HG03045 (cell line): Measurements from ENCODE around the gene MRPL44.
"Not testable (repeated sequence)": the region's sequence is repeated elsewhere in the genome, so short reads cannot be mapped to it uniquely, and the experiment has no call there.

ENCODE experiments used
- ATAC-seq: cut with Tn5 transposase; IDR thresholded peaks from one replicate; pipeline ENCODE4 v1.9.1; 2021; ENCODE audit warnings: mild to moderate bottlenecking, moderate library complexity; ENCODE audit not compliant: unreplicated experiment

Gene MRPL44

GRCh38 chr2:224000662-224001061 lies 43.4 kb downstream of the MRPL44 start:
- ATAC-seq = not testable (repeated sequence)

- ATAC-seq = no peak
These were observed 46.9 kb downstream of the MRPL44 start for GRCh38 chr2:224004105-224004695.

DNA sequence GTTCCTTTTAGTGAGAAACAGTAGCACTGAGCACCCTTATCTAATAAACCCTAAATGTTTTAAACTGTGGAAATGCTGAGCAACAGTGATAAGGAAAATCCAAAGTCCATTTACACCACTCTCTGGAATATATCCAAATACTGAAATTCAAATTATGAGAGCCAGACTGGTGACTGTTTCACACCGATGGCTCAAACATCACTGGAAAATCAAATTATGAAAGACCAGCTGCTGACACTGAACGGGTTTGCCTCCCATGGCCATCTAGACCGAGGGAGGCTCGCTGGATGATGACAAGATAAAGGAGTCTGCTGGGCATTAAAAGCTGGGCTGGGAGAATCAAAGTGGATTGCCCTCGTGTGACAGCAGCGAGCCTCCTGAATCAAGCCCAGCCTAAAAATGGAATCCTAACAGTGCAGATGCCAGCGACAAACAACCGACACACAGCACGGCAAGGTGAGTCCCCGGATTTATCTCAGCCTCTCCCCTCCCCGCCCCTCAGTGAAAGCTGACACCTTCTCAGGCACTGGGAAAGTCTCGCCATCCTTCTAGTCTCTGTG lies 51.5 kb downstream of the MRPL44 start:
- no peak for ATAC-seq

DNA sequence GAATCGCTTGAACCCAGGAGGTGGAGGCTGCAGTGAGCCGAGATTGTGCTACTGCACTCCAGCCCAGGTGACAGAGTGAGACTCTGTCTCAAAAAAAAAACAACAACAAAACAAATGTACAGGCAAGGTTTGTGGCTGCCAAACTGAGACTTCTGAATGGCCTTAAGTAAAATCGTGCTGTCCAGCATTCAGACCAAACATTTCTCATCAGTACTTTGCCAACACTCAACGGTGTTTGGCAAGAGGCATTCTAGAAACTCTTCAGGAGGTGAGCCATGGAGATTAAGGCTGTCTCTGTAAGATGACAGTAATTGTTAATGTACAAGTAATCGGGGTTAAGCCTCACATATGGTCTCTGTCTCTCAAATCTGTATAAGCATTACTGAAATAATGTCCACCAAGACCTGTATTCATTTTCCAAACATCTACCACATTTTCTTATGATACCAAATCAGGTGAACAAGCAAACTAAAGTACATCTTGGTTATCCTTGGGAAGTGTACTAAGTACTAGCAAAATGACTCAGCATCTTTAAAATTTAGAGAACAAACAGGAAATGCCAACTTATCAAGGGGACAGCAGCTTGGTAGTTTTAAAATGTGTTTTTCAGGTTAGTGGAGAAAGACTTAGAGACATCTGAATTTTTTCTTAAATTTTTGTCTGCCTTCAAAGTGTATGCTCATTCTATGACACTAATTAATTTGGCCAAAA lies 52.5 kb downstream of the MRPL44 start:
- no peak for ATAC-seq

- ATAC-seq = no peak
These were observed 54.6 kb downstream of the MRPL44 start for GRCh38 chr2:224011837-224012236.

- ATAC-seq = no peak
These were observed 57.1 kb downstream of the MRPL44 start for GRCh38 chr2:224014336-224014735.

DNA sequence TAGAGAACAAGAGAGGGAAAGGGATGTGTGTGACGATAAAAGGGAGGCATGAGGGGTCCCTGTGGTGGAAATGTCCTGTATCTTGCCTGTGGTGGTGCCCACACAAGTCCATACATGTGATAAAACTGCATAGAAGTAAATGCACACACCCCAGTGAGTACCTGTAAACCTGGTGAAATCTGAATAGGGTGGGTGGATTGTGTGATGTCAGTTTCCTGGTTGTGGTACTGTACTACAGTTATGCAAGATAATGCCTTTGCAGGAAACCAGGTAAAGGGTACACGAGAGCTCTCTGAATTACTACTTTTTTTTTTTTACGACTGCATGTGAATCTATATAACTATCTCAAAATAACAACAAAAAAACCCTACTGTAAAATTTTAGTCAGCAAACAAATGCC lies 59.7 kb downstream of the MRPL44 start:
- ATAC-seq = no peak
